Measurements from ENCODE around the gene BSG.

BSG gene

GRCh38 chr19:543910-544608 lies 28.3 kb upstream of the BSG start, which contains the start of gene GZMM:
Gene GZMM, plus strand, starts transcription at chr19:544053. Its CDS starts 19 bp downstream, at chr19:544072.
- H3K9ac ChIP-seq (ENCODE audit: low read depth, low read length): no peak within 1 kb of the TSS
- no peak within 1 kb of the TSS for H3K27ac ChIP-seq (ENCODE audit: low read length)
- no peaks in the 10 kb centered on the region for H3K9me3 ChIP-seq (ENCODE audit: insufficient read depth, low read depth, low read length)
- no peaks in the 10 kb centered on the region for H3K27me3 ChIP-seq (ENCODE audit: insufficient read depth, low read length)
- H3K36me3 ChIP-seq (ENCODE audit: insufficient read depth, low read depth, low read length): peaks cover 13% of the 10 kb centered on the region
- no peaks in the 10 kb centered on the region for H3K4me1 ChIP-seq (ENCODE audit: insufficient read depth, low read length)
- no peak within 1 kb of the TSS for H3K4me3 ChIP-seq (ENCODE audit: low read length)

DNA sequence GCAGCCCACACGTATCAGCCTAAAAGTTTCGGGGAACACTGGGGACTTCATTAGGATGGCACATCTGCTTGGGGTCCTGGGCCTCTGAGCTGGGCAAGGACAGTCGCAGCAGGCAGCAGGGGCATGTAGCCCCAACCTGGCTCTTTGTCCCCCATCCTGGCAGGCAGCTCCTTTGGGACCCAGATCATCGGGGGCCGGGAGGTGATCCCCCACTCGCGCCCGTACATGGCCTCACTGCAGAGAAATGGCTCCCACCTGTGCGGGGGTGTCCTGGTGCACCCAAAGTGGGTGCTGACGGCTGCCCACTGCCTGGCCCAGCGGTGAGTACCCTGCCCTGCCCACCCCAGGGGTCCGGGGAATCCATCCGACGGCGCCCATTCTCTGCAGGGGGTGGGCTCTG lies 25.3 kb upstream of the BSG start:
- no peaks in the 10 kb centered on the region; the same call in 1 of the 2 replicates for H3K27me3 ChIP-seq (ENCODE audit: insufficient read depth, low read length)
- H3K4me3 ChIP-seq (ENCODE audit: low read length): no peak overlapping the region
- peaks cover 5% of the 10 kb centered on the region; the same call in 1 of the 2 replicates for H3K36me3 ChIP-seq (ENCODE audit: insufficient read depth, low read depth, low read length)
- no peaks in the 10 kb centered on the region for H3K9me3 ChIP-seq (ENCODE audit: insufficient read depth, low read depth, low read length)
- no peak overlapping the region for H3K9ac ChIP-seq (ENCODE audit: low read depth, low read length)
- H3K4me1 ChIP-seq (ENCODE audit: insufficient read depth, low read length): no peaks in the 10 kb centered on the region
- H3K27ac ChIP-seq (ENCODE audit: low read length): no peak overlapping the region

DNA sequence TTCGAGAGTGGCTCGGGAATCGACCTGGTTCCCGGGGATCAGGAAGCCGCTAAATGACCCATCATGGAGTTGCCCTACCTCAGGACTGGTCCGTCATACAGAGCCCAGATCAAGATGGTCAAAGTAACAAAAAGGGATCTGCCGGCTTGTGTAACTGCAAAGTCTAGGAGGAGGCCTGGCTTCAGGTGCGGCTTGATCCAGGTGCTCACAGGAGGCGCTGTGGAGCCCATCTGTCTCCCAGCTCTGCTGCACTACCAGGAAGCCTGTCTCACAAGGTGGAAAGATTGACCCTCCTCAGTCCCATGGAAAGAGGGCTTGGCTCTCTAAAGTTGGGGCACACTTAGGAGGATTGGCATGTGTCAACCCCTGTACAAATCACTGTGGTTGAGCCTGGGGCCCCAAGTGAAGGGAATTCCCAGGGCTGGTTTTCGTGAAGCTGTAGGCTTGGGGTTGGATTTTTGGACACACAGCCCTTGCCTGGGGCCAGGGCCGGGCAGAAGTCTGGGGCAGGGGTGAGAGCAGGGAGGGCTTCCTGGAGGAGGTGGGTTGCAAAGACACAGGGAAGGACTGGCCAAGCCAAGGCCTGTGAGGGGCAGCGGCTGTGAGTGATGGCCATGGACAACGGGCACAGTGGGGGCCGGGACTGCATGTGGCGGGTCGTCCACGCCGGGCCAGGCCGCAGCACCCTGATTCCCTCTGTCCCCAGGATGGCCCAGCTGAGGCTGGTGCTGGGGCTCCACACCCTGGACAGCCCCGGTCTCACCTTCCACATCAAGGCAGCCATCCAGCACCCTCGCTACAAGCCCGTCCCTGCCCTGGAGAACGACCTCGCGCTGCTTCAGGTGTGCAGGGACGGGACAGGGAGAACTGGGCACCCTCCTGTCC lies 24.3 kb upstream of the BSG start:
- no peak overlapping the region for H3K27ac ChIP-seq (ENCODE audit: low read length)
- no peak overlapping the region for H3K9ac ChIP-seq (ENCODE audit: low read depth, low read length)
- H3K27me3 ChIP-seq (ENCODE audit: insufficient read depth, low read length): no peaks in the 10 kb centered on the region; the same call in 1 of the 2 replicates
- H3K9me3 ChIP-seq (ENCODE audit: insufficient read depth, low read depth, low read length): no peaks in the 10 kb centered on the region
- H3K4me3 ChIP-seq (ENCODE audit: low read length): no peak overlapping the region
- H3K4me1 ChIP-seq (ENCODE audit: insufficient read depth, low read length): no peaks in the 10 kb centered on the region
- no peaks in the 10 kb centered on the region for H3K36me3 ChIP-seq (ENCODE audit: insufficient read depth, low read depth, low read length)

DNA sequence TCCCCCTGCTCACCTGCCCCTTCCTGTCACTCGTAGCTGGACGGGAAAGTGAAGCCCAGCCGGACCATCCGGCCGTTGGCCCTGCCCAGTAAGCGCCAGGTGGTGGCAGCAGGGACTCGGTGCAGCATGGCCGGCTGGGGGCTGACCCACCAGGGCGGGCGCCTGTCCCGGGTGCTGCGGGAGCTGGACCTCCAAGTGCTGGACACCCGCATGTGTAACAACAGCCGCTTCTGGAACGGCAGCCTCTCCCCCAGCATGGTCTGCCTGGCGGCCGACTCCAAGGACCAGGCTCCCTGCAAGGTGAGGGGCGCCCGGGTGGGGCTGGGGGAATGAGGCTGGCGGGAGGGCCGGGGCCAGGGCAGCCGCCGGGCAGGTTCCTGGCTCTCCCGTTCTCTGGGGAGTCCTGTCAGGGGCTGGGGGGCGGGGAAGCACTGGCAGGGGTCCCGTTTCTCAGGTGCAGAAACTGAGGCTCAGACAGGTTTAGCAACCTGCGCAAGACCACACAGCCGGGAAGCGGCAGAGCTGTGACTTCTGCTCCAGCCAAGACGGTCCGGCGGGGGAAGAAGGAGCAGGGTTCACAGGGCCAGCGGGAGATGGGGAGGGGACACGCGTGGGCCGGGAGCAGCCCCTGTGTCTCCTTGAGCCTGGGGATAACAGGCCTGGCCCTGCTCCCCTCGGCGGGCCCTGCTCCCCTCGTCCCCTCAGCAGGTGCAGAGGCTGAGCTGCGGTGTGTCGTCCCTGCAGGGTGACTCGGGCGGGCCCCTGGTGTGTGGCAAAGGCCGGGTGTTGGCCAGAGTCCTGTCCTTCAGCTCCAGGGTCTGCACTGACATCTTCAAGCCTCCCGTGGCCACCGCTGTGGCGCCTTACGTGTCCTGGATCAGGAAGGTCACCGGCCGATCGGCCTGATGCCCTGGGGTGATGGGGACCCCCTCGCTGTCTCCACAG lies 23.2 kb upstream of the BSG start:
- Histone ChIP-seq H3K36me3 (ENCODE audit: insufficient read depth, low read depth, low read length) (no peaks in the 10 kb centered on the region), H3K27ac (ENCODE audit: low read length) (no peak overlapping the region), H3K9me3 (ENCODE audit: insufficient read depth, low read depth, low read length) (no peaks in the 10 kb centered on the region), H3K27me3 (ENCODE audit: insufficient read depth, low read length) (no peaks in the 10 kb centered on the region; the same call in 1 of the 2 replicates), H3K4me1 (ENCODE audit: insufficient read depth, low read length) (no peaks in the 10 kb centered on the region), H3K9ac (ENCODE audit: low read depth, low read length) (no peak overlapping the region), H3K4me3 (ENCODE audit: low read length) (no peak overlapping the region)

- Histone ChIP-seq H3K4me3 (ENCODE audit: low read length) (no peak overlapping the region), H3K9ac (ENCODE audit: low read depth, low read length) (no peak overlapping the region), H3K4me1 (ENCODE audit: insufficient read depth, low read length) (no peaks in the 10 kb centered on the region), H3K27me3 (ENCODE audit: insufficient read depth, low read length) (no peaks in the 10 kb centered on the region; the same call in 1 of the 2 replicates), H3K27ac (ENCODE audit: low read length) (no peak overlapping the region), H3K9me3 (ENCODE audit: insufficient read depth, low read depth, low read length) (no peaks in the 10 kb centered on the region), H3K36me3 (ENCODE audit: insufficient read depth, low read depth, low read length) (no peaks in the 10 kb centered on the region)
Observed at GRCh38 chr19:554817-555216, 17.6 kb upstream of the BSG start.

DNA sequence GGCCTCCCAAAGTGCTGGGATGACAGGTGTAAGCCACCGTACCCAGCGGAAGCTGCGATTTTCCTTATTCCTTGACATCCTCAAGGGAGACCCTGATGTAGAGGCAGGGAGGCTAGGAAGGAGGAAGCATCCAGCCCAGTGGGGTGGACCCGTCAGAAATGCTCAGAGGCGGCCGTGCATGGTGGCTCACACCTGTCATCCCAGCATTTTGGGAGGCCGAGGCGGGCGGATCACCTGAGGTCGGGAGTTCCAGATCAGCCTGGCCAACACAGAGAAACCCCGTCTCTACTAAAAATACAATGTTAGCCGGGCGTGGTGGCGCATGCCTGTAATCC lies 17.0 kb upstream of the BSG start:
- H3K9me3 ChIP-seq (ENCODE audit: insufficient read depth, low read depth, low read length): no peaks in the 10 kb centered on the region
- H3K36me3 ChIP-seq (ENCODE audit: insufficient read depth, low read depth, low read length): no peaks in the 10 kb centered on the region
- no peaks in the 10 kb centered on the region for H3K4me1 ChIP-seq (ENCODE audit: insufficient read depth, low read length)
- H3K4me3 ChIP-seq (ENCODE audit: low read length): no peak overlapping the region
- no peak overlapping the region for H3K27ac ChIP-seq (ENCODE audit: low read length)
- H3K27me3 ChIP-seq (ENCODE audit: insufficient read depth, low read length): no peaks in the 10 kb centered on the region; the same call in 1 of the 2 replicates
- no peak overlapping the region for H3K9ac ChIP-seq (ENCODE audit: low read depth, low read length)

DNA sequence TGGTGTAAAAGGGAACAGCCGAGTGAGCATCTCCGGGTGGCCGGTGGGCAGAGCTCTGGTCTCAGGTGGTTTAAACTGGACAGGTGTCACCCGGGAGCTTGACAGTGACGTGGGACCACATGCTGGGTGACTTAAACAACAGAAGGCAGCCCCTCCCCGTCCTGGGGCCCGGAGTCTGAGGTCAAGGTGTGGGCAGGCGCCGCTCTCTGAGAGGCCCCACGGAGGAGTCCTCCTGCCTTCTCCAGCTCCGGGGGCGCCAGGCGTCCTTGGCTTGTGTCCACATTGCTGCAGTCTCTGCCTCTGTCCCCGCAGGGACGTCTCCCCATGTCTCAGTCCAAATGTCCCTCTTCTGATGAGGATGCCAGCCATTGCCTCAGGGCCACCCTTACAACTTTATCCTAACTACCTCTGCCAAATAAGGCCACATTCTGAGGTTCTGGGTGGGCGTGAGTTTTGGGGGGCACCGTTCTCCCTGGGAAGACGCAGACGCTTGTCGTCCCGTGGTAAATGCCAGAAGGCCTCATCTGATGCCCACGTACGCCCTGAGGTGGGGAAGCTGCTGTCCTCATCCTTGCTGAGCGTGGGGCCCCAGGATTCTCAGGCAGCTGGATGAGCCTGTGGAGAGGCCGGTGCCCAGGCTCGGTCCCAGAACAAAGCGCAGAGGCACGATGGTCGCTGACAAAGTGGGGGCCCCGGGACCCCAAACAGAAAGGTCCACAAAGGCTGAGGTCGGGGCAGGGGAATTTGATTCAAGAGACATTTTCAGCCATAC lies 15.6 kb upstream of the BSG start:
- Histone ChIP-seq H3K9ac (ENCODE audit: low read depth, low read length) (no peak overlapping the region), H3K9me3 (ENCODE audit: insufficient read depth, low read depth, low read length) (no peaks in the 10 kb centered on the region), H3K27me3 (ENCODE audit: insufficient read depth, low read length) (no peaks in the 10 kb centered on the region), H3K4me1 (ENCODE audit: insufficient read depth, low read length) (no peaks in the 10 kb centered on the region), H3K36me3 (ENCODE audit: insufficient read depth, low read depth, low read length) (no peaks in the 10 kb centered on the region), H3K4me3 (ENCODE audit: low read length) (no peak overlapping the region), H3K27ac (ENCODE audit: low read length) (no peak overlapping the region)

DNA sequence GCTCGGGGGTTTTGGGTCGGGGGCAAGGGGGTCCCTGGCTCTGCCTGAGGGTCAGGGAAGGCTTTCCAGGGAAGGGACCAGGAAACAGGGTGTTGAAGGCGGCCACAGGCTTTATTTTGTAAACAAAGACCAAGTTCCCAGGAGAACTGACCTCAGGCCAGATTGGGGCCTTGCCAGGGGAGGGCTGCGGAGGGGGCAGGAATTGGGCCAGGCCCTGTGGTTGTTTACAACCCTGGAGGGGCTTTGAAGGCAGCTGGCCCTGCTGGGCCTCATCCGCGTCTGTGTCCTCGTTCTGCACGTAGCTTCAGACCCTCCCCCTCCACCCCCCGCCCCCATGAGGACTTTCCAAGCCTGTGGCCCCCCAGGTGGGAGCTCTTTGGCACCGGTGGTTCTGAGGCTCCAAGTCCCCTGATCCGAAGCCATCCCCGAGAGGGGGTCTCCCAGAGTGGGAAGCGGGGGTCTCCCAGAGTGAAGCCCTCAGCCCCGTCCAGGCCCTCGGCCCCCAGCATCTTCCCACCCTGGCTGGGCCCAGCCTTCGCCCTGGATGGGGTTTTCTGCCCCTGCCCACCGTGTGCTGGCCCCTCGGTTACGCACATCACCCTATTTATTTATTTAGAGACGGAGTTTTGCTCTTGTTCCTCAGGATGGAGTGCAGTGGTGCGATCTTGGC lies 13.5 kb upstream of the BSG start:
- Histone ChIP-seq H3K9me3 (ENCODE audit: insufficient read depth, low read depth, low read length) (no peaks in the 10 kb centered on the region), H3K4me1 (ENCODE audit: insufficient read depth, low read length) (no peaks in the 10 kb centered on the region), H3K4me3 (ENCODE audit: low read length) (no peak overlapping the region), H3K27me3 (ENCODE audit: insufficient read depth, low read length) (no peaks in the 10 kb centered on the region), H3K9ac (ENCODE audit: low read depth, low read length) (no peak overlapping the region), H3K36me3 (ENCODE audit: insufficient read depth, low read depth, low read length) (no peaks in the 10 kb centered on the region), H3K27ac (ENCODE audit: low read length) (no peak overlapping the region)

- H3K27ac ChIP-seq (ENCODE audit: low read length): no peak overlapping the region
- H3K27me3 ChIP-seq (ENCODE audit: insufficient read depth, low read length): no peaks in the 10 kb centered on the region
- no peaks in the 10 kb centered on the region for H3K36me3 ChIP-seq (ENCODE audit: insufficient read depth, low read depth, low read length)
- no peaks in the 10 kb centered on the region for H3K4me1 ChIP-seq (ENCODE audit: insufficient read depth, low read length)
- H3K9me3 ChIP-seq (ENCODE audit: insufficient read depth, low read depth, low read length): no peaks in the 10 kb centered on the region
- H3K4me3 ChIP-seq (ENCODE audit: low read length): no peak overlapping the region
- H3K9ac ChIP-seq (ENCODE audit: low read depth, low read length): no peak overlapping the region
Observed at GRCh38 chr19:560121-560520, 12.3 kb upstream of the BSG start.

GRCh38 chr19:566403-566802 lies 6.0 kb upstream of the BSG start:
- no peaks in the 10 kb centered on the region for H3K4me1 ChIP-seq (ENCODE audit: insufficient read depth, low read length)
- H3K27ac ChIP-seq (ENCODE audit: low read length): no peak overlapping the region
- H3K4me3 ChIP-seq (ENCODE audit: low read length): no peak overlapping the region
- peaks cover 3% of the 10 kb centered on the region; the same call in 1 of the 2 replicates for H3K9me3 ChIP-seq (ENCODE audit: insufficient read depth, low read depth, low read length)
- H3K27me3 ChIP-seq (ENCODE audit: insufficient read depth, low read length): no peaks in the 10 kb centered on the region
- H3K9ac ChIP-seq (ENCODE audit: low read depth, low read length): no peak overlapping the region
- H3K36me3 ChIP-seq (ENCODE audit: insufficient read depth, low read depth, low read length): peaks cover 3% of the 10 kb centered on the region; the same call in 1 of the 2 replicates
